ENCODE measurements around the gene CBR1.

CBR1 gene

GRCh38 chr21:36069713-36070583 is at the start of gene CBR1:
Gene CBR1 (plus strand): TSS chr21:36070024. CDS start chr21:36070116, 92 bp downstream.
- TF ChIP-seq CTCF (conservative IDR thresholded peaks at IDR 0.05) (no peak), ZFX (IDR thresholded peaks at IDR 0.05) (peak; percentile 34; the same call in 1 of the 2 replicates)
- H3K27ac ChIP-seq = peak within 1 kb of the TSS; percentile 91

GRCh38 chr21:36021251-36021837 is 48.5 kb upstream of the CBR1 start:
- TF ChIP-seq CTCF (conservative IDR thresholded peaks at IDR 0.05) (no peak), ZFX (IDR thresholded peaks at IDR 0.05) (no peak)
- no peak overlapping the region for H3K27ac ChIP-seq

GRCh38 chr21:36022427-36023091 is 47.3 kb upstream of the CBR1 start:
- no peak for TF ChIP-seq ZFX (IDR thresholded peaks at IDR 0.05)
- no peak for TF ChIP-seq CTCF (conservative IDR thresholded peaks at IDR 0.05)

GRCh38 chr21:36023092-36023480 is 46.7 kb upstream of the CBR1 start:
- TF ChIP-seq CTCF (conservative IDR thresholded peaks at IDR 0.05) (no peak), ZFX (IDR thresholded peaks at IDR 0.05) (no peak)
- no peak overlapping the region for H3K27ac ChIP-seq

More at GRCh38 chr21:36022427-36023091, 47.3 kb upstream of the CBR1 start:
- H3K27ac ChIP-seq = no peak overlapping the region

GRCh38 chr21:36024782-36025181 is 45.0 kb upstream of the CBR1 start:
- TF ChIP-seq ZFX (IDR thresholded peaks at IDR 0.05) (no peak), CTCF (conservative IDR thresholded peaks at IDR 0.05) (no peak)
- no peak overlapping the region for H3K27ac ChIP-seq

GRCh38 chr21:36027347-36027746 is 42.5 kb upstream of the CBR1 start:
- H3K27ac ChIP-seq = no peak overlapping the region
- TF ChIP-seq ZFX (IDR thresholded peaks at IDR 0.05) (no peak), CTCF (conservative IDR thresholded peaks at IDR 0.05) (no peak)

Measured in C4-2B (cell line).